GM06990 (cell line): Measurements from ENCODE around the gene MOBP.

Experiments used
- DNase-seq: peaks from one replicate; pipeline ENCODE4 v3.0.0-alpha.2; 2011; ENCODE audit not compliant: insufficient read length; ENCODE audit errors: extremely low read depth
- H3K27me3 ChIP-seq: replicated peaks from 2 replicates; pipeline ENCODE4 v1.6.0; 2011; ENCODE audit warnings: low read length; ENCODE audit not compliant: control insufficient read depth, insufficient read depth
- H3K36me3 ChIP-seq: 2 replicates; pipeline ENCODE4 v1.5.1; 2011; ENCODE audit warnings: low read length; ENCODE audit not compliant: control insufficient read depth, insufficient read depth
- H3K4me3 ChIP-seq: replicated peaks from 2 replicates; pipeline ENCODE4 v1.5.1; 2011; ENCODE audit warnings: low read depth, mild to moderate bottlenecking, control low read depth, low read length
- TF ChIP-seq, protein P1 (sequence below): IDR thresholded peaks from 2 replicates; pipeline ENCODE4 v1.5.1; 2011; ENCODE audit warnings: low read length, control low read depth, mild to moderate bottlenecking, inconsistent platforms; ENCODE audit not compliant: insufficient read depth, poor library complexity, severe bottlenecking

MOBP gene

DNA sequence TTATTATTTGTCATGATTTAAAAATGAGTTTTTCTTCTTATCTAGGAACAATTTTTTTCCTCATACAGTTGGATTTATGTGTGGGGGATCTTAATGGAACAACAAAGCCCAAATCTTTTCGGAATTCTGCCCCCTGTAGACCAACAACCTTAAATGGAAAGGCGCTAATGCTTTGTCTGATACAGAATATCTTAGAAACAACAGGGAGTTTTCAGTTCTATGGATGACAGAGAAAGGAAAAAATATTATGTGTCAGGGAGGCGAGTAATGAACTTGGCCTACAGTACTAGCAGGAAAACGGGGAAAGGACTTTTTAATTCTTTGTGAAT is 592 bp downstream of the MOBP start:
- no peak for DNase-seq
- Histone ChIP-seq H3K36me3 (no peaks in the 10 kb centered on the region), H3K4me3 (no peak overlapping the region), H3K27me3 (no peaks in the 10 kb centered on the region)
- TF ChIP-seq, protein P1, sequence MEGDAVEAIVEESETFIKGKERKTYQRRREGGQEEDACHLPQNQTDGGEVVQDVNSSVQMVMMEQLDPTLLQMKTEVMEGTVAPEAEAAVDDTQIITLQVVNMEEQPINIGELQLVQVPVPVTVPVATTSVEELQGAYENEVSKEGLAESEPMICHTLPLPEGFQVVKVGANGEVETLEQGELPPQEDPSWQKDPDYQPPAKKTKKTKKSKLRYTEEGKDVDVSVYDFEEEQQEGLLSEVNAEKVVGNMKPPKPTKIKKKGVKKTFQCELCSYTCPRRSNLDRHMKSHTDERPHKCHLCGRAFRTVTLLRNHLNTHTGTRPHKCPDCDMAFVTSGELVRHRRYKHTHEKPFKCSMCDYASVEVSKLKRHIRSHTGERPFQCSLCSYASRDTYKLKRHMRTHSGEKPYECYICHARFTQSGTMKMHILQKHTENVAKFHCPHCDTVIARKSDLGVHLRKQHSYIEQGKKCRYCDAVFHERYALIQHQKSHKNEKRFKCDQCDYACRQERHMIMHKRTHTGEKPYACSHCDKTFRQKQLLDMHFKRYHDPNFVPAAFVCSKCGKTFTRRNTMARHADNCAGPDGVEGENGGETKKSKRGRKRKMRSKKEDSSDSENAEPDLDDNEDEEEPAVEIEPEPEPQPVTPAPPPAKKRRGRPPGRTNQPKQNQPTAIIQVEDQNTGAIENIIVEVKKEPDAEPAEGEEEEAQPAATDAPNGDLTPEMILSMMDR, result no peak

- H3K27me3 ChIP-seq, result no peaks in the 10 kb centered on the region
- no peak for DNase-seq
- H3K4me3 ChIP-seq, result no peak overlapping the region
- TF ChIP-seq, protein P1, result no peak
- no peaks in the 10 kb centered on the region for H3K36me3 ChIP-seq
Measured at GRCh38 chr3:39469258-39469657, 1.8 kb downstream of the MOBP start.

DNA sequence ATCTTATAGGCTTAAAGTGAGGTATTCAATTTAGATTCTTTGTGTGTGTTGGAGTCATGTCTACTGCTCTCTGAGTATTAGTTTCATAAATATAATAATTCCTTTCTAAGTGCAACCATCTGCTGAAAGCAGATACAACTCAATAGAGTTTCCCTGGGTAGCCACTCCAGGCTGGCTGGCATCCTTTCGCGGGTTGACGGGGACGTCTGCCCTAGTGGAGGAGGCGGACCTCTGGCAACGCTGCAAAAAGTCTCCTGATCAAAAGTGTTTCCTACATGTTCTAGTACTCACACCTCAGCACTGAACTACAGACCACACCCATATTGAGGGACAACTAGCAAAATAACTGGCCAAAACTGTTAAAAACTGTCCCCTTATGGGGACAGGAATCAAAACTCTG is 2.5 kb downstream of the MOBP start:
- H3K36me3 ChIP-seq, result no peaks in the 10 kb centered on the region
- H3K4me3 ChIP-seq, result no peak overlapping the region
- H3K27me3 ChIP-seq, result no peaks in the 10 kb centered on the region
- TF ChIP-seq, protein P1, result no peak
- no peak for DNase-seq

GRCh38 chr3:39471652-39472051 is 4.2 kb downstream of the MOBP start:
- no peaks in the 10 kb centered on the region for H3K27me3 ChIP-seq
- TF ChIP-seq, protein P1, result no peak
- H3K36me3 ChIP-seq, result no peaks in the 10 kb centered on the region
- H3K4me3 ChIP-seq, result no peak overlapping the region
- no peak for DNase-seq

DNA sequence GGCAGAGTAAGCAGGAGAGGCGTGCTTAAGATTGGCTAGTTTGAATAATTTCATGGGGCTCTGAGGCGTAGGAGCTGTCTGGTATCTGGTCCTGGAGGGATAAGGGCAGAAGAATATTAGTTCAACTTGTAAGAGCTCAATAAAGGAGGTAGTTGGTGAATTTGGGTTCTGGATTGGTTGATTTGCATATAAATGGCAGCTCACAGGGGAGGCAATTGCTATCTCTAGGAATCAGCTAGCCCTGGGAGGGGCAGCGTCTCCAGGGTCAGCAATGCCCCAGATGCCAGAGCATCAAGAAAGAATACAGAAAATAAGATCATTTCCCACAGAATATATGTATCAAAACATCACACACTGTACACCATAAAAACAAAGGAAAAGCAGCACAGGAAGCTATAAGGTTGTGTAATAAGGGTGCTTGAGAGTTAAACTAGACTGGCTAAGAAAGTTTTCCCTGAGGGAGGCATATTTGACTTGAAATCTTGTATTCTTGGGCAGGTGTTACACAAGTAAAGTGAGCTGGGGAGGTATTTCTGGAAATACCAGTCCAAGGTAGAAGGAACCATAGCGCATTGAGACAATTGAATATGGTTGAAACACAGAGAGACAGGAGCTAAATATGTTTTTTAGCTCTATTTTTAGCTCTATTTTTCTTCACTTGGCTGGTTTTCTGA is 6.1 kb downstream of the MOBP start:
- Histone ChIP-seq H3K4me3 (no peak overlapping the region), H3K27me3 (no peaks in the 10 kb centered on the region), H3K36me3 (no peaks in the 10 kb centered on the region)
- TF ChIP-seq, protein P1, result no peak
- no peak for DNase-seq

- DNase-seq, result no peak
- H3K27me3 ChIP-seq, result no peaks in the 10 kb centered on the region
- H3K4me3 ChIP-seq, result no peak overlapping the region
- no peaks in the 10 kb centered on the region for H3K36me3 ChIP-seq
- TF ChIP-seq, protein P1, result no peak
Measured at GRCh38 chr3:39474126-39474515, 6.6 kb downstream of the MOBP start.
